Cerebellar nuclear complex (tissue), 1 donor: ENCODE measurements around the gene C12orf42.

Experiments used
- DNase-seq, 2 experiments: peaks; one replicate each; lab custom pipeline; 2025; lab: John Stamatoyannopoulos, UW

The C12orf42 gene

DNA sequence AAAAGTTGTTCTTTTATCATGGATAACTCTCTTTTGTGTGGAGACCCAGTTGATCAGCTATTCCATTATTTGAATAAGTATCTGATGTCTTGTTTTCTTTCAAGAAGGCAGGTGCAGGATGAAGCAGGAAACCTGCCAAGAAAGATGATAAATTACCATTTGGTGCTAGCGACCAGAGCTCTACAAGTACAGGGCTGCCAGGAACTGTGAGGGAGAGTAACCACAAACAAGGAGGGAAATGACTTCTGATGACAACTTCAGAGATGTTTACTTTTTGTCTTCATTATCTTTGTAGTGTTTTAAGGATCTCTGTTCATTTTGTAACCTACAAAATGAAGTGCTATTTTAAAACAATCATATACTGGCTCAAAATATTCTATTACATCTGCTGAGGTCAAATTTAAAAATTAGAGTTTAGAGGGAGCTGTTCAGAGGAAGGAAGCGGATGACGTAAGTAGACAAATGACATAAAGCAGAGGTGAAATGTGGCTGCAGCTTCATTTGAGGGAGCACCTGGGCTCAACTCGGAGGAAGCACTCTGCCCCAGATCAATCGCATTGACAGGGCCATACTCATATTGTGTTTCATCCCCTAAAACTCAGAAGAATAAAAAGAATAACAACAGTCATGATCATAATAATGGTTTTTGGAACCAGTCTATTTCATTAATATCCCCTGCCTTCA lies 226.8 kb downstream of the C12orf42 start:
- no peak for DNase-seq

DNA sequence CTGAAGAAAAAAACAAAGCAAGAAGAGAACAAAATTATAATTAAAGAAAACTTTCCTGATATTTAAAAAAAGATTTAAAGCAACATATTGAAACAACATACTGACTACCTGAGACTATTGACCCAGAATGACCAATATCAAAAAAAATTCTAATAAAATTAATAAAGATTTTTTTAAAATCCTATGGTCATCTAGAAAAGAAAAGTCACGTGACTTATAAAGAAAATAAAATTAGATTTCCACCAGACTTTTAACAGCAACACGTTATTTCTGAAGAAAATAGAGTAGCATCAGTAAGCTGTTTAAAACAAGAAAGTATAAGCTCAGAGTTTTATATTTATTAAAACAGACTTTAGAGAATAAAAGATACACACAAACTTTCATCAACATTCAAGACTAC lies 238.0 kb downstream of the C12orf42 start:
- no peak for DNase-seq
